HEK293 (cell line): Measurements from ENCODE around the gene PPP1R14C.

Experiments
- EGR2 ChIP-seq: fragments of 450-650 bp; formaldehyde crosslinking; IDR thresholded peaks from 2 replicates; pipeline ENCODE4 v1.5.1; 2016; ENCODE audit warnings: low read depth, missing biosample characterization, missing genetic modification characterization
- YY1 ChIP-seq: fragments of 450-650 bp; formaldehyde crosslinking; IDR thresholded peaks from 2 replicates; pipeline ENCODE4 v1.5.1; 2018; ENCODE audit warnings: missing biosample characterization, missing genetic modification characterization
- ZNF133 ChIP-seq: fragments of 450-650 bp; formaldehyde crosslinking; IDR thresholded peaks from 2 replicates; pipeline ENCODE4 v1.5.1; 2016; ENCODE audit warnings: missing biosample characterization, missing genetic modification characterization
- ZNF140 ChIP-seq: fragments of 450-650 bp; formaldehyde crosslinking; IDR thresholded peaks from 2 replicates; pipeline ENCODE4 v1.5.1; 2016; ENCODE audit warnings: missing biosample characterization, missing genetic modification characterization
- ZNF571 ChIP-seq: fragments of 450-650 bp; formaldehyde crosslinking; IDR thresholded peaks from 2 replicates; pipeline ENCODE4 v1.5.0; 2017; ENCODE audit warnings: missing biosample characterization, missing genetic modification characterization
- ZNF660 ChIP-seq: fragments of 450-650 bp; IDR thresholded peaks from 2 replicates; pipeline ENCODE4 v1.5.1; 2018; ENCODE audit warnings: missing biosample characterization, mild to moderate bottlenecking, missing genetic modification characterization
- ZNF768 ChIP-seq: fragments of 450-650 bp; formaldehyde crosslinking; IDR thresholded peaks from 2 replicates; pipeline ENCODE4 v1.5.1; 2018; ENCODE audit warnings: missing biosample characterization, mild to moderate bottlenecking, missing genetic modification characterization
- ZNF830 ChIP-seq: fragments of 450-650 bp; IDR thresholded peaks from 2 replicates; pipeline ENCODE4 v1.5.0; 2018; ENCODE audit warnings: missing biosample characterization, missing genetic modification characterization, low read depth, mild to moderate bottlenecking, moderate library complexity
- TF ChIP-seq, protein P1 (sequence below): fragments of 450-650 bp; formaldehyde crosslinking; IDR thresholded peaks from 2 replicates; pipeline ENCODE4 v1.5.1; 2016; ENCODE audit warnings: missing biosample characterization, missing genetic modification characterization
- TF ChIP-seq, protein P2 (sequence below): fragments of 450-650 bp; formaldehyde crosslinking; IDR thresholded peaks from 2 replicates; pipeline ENCODE4 v1.5.1; 2016; ENCODE audit warnings: missing biosample characterization, missing genetic modification characterization, borderline replicate concordance
- TF ChIP-seq, protein P3 (sequence below): fragments of 450-650 bp; formaldehyde crosslinking; IDR thresholded peaks from 2 replicates; pipeline ENCODE4 v1.5.1; 2017; ENCODE audit warnings: missing biosample characterization, missing genetic modification characterization
- TF ChIP-seq, protein P4 (sequence below): fragments of 450-650 bp; formaldehyde crosslinking; IDR thresholded peaks from 2 replicates; pipeline ENCODE4 v1.5.1; 2016; ENCODE audit warnings: missing biosample characterization, missing genetic modification characterization

DNA sequence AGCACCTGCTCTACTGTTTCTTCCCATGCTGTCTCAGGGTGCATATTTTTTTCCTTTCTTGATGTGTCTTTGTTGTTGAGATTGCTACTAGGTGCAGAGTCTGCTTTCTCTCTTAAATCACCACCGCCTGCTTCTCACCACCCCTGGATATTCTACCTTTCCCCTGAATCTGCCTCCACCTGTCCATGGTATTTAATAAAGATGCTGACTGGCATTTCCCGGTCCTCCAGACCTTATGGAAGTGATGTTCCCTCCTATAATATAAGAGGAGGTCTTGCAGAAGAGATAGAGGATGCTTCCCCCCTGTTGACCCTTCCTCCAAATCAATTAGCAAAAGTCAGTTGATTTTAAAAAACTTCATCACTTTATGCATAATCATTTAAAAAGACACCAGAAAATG is 118.1 kb downstream of the PPP1R14C start:
- TF ChIP-seq ZNF830 (no peak), YY1 (tag by site-specific recombination) (no peak), ZNF660 (no peak), ZNF768 (tag by site-specific recombination) (no peak), ZNF133 (no peak), ZNF140 (tag by site-specific recombination) (no peak), EGR2 (tag by site-specific recombination) (no peak), ZNF571 (no peak)
- TF ChIP-seq, protein P1, sequence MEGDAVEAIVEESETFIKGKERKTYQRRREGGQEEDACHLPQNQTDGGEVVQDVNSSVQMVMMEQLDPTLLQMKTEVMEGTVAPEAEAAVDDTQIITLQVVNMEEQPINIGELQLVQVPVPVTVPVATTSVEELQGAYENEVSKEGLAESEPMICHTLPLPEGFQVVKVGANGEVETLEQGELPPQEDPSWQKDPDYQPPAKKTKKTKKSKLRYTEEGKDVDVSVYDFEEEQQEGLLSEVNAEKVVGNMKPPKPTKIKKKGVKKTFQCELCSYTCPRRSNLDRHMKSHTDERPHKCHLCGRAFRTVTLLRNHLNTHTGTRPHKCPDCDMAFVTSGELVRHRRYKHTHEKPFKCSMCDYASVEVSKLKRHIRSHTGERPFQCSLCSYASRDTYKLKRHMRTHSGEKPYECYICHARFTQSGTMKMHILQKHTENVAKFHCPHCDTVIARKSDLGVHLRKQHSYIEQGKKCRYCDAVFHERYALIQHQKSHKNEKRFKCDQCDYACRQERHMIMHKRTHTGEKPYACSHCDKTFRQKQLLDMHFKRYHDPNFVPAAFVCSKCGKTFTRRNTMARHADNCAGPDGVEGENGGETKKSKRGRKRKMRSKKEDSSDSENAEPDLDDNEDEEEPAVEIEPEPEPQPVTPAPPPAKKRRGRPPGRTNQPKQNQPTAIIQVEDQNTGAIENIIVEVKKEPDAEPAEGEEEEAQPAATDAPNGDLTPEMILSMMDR (tag by site-specific recombination): no peak
- TF ChIP-seq, protein P2, sequence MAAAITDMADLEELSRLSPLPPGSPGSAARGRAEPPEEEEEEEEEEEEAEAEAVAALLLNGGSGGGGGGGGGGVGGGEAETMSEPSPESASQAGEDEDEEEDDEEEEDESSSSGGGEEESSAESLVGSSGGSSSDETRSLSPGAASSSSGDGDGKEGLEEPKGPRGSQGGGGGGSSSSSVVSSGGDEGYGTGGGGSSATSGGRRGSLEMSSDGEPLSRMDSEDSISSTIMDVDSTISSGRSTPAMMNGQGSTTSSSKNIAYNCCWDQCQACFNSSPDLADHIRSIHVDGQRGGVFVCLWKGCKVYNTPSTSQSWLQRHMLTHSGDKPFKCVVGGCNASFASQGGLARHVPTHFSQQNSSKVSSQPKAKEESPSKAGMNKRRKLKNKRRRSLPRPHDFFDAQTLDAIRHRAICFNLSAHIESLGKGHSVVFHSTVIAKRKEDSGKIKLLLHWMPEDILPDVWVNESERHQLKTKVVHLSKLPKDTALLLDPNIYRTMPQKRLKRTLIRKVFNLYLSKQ (tag by site-specific recombination): no peak
- TF ChIP-seq, protein P3, sequence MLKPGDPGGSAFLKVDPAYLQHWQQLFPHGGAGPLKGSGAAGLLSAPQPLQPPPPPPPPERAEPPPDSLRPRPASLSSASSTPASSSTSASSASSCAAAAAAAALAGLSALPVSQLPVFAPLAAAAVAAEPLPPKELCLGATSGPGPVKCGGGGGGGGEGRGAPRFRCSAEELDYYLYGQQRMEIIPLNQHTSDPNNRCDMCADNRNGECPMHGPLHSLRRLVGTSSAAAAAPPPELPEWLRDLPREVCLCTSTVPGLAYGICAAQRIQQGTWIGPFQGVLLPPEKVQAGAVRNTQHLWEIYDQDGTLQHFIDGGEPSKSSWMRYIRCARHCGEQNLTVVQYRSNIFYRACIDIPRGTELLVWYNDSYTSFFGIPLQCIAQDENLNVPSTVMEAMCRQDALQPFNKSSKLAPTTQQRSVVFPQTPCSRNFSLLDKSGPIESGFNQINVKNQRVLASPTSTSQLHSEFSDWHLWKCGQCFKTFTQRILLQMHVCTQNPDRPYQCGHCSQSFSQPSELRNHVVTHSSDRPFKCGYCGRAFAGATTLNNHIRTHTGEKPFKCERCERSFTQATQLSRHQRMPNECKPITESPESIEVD: no peak
- TF ChIP-seq, protein P4, sequence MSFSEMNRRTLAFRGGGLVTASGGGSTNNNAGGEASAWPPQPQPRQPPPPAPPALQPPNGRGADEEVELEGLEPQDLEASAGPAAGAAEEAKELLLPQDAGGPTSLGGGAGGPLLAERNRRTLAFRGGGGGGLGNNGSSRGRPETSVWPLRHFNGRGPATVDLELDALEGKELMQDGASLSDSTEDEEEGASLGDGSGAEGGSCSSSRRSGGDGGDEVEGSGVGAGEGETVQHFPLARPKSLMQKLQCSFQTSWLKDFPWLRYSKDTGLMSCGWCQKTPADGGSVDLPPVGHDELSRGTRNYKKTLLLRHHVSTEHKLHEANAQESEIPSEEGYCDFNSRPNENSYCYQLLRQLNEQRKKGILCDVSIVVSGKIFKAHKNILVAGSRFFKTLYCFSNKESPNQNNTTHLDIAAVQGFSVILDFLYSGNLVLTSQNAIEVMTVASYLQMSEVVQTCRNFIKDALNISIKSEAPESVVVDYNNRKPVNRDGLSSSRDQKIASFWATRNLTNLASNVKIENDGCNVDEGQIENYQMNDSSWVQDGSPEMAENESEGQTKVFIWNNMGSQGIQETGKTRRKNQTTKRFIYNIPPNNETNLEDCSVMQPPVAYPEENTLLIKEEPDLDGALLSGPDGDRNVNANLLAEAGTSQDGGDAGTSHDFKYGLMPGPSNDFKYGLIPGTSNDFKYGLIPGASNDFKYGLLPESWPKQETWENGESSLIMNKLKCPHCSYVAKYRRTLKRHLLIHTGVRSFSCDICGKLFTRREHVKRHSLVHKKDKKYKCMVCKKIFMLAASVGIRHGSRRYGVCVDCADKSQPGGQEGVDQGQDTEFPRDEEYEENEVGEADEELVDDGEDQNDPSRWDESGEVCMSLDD (tag by site-specific recombination): no peak
